Prostate gland (tissue), 2 donors: ENCODE data around the gene CHIC2.

Experiments
- CTCF ChIP-seq, 4 experiments: fragments of 200-600 bp in 2 of 4; fragments of 450-650 bp in 2 of 4; sonication (generic) in 2 of 4; IDR thresholded peaks; 1 replicate in 3 of 4; 2 replicates in 1 of 4; pipeline ENCODE4 v1.5.1; 2016 to 2019; ENCODE audit warnings: antibody characterized with exemption in 4 of 4, mild to moderate bottlenecking in 2 of 4, moderate library complexity in 2 of 4
- POLR2A ChIP-seq: fragments of 450-650 bp; IDR thresholded peaks from one replicate; pipeline ENCODE4 v1.6.1; 2016; ENCODE audit warnings: antibody characterized with exemption, mild to moderate bottlenecking
- POLR2AphosphoS5 ChIP-seq: sonication (generic); formaldehyde crosslinking; IDR thresholded peaks from one replicate; pipeline ENCODE4 v1.6.1; 2017; ENCODE audit warnings: antibody characterized with exemption

- TF ChIP-seq CTCF (IDR thresholded peaks at IDR 0.05) (no peak), POLR2A (no peak), POLR2AphosphoS5 (no peak)
Observed at GRCh38 chr4:53987761-53988171, 76.6 kb downstream of the CHIC2 start.
